ENCODE results near the gene HIRA. TPM values are rescaled to one million over a fixed set of nuclear protein-coding genes. Genes with fewer than 3 reads are reported as not detected.

The HIRA gene
- total RNA-seq, 1 experiment from 2014 or later, result 50.6 TPM

- TF ChIP-seq EZH2 (IDR thresholded peaks at IDR 0.05; ENCODE audit: borderline replicate concordance, low read depth, low read length, poor library complexity, severe bottlenecking) (no peak), CTCF (conservative IDR thresholded peaks at IDR 0.05; ENCODE audit: low read depth, low read length) (no peak)
- BruUV-seq (replicated peaks), result no TSS peak
- H3K4me3 ChIP-seq (ENCODE audit: low read depth, low read length, poor library complexity, severe bottlenecking), result no peak overlapping the region
- CTCF ChIA-PET, result no interaction called here
- no peaks in the 10 kb centered on the region for H3K4me1 ChIP-seq (ENCODE audit: insufficient read depth, low read length, poor library complexity, severe bottlenecking)
- H3K9me3 ChIP-seq (ENCODE audit: low read depth, low read length, poor library complexity, severe bottlenecking), result no peaks in the 10 kb centered on the region
- intact Hi-C loops (cut with micrococcal nuclease; ENCODE audit: unreplicated experiment), result no loop called here
- POLR2A ChIA-PET (ENCODE audit: low non-redundant PET), result no interaction called here
- no peak for DNase-seq (ENCODE audit: low spot score)
- H3K27ac ChIP-seq (ENCODE audit: low read depth, low read length, poor library complexity, severe bottlenecking), result no peak overlapping the region
- H3K27me3 ChIP-seq (replicated peaks; ENCODE audit: insufficient read depth, low read depth, low read length, poor library complexity), result no peaks in the 10 kb centered on the region
- peaks cover 43% of the 10 kb centered on the region for H3K36me3 ChIP-seq (ENCODE audit: insufficient read depth, low read length, poor library complexity, severe bottlenecking)
Observed at GRCh38 chr22:19355413-19356157, 75.9 kb downstream of the HIRA start.

- Histone ChIP-seq H3K36me3 (ENCODE audit: insufficient read depth, low read length, poor library complexity, severe bottlenecking) (peaks cover 39% of the 10 kb centered on the region), H3K27me3 (replicated peaks; ENCODE audit: insufficient read depth, low read depth, low read length, poor library complexity) (no peaks in the 10 kb centered on the region), H3K9me3 (ENCODE audit: low read depth, low read length, poor library complexity, severe bottlenecking) (no peaks in the 10 kb centered on the region), H3K4me3 (ENCODE audit: low read depth, low read length, poor library complexity, severe bottlenecking) (no peak overlapping the region), H3K4me1 (ENCODE audit: insufficient read depth, low read length, poor library complexity, severe bottlenecking) (no peaks in the 10 kb centered on the region), H3K27ac (ENCODE audit: low read depth, low read length, poor library complexity, severe bottlenecking) (no peak overlapping the region)
- BruUV-seq (replicated peaks), result no TSS peak
- intact Hi-C loops (cut with micrococcal nuclease; ENCODE audit: unreplicated experiment), result no loop called here
- CTCF ChIA-PET, result no interaction called here
- POLR2A ChIA-PET (ENCODE audit: low non-redundant PET), result interaction anchor here (0.7 kb wide), 1 partner anchor 11 kb away, joined by 3 read pairs; no protein-coding TSS in a partner anchor
- TF ChIP-seq CTCF (conservative IDR thresholded peaks at IDR 0.05; ENCODE audit: low read depth, low read length) (no peak), EZH2 (IDR thresholded peaks at IDR 0.05; ENCODE audit: borderline replicate concordance, low read depth, low read length, poor library complexity, severe bottlenecking) (no peak)
- no peak for DNase-seq (ENCODE audit: low spot score)
Observed at GRCh38 chr22:19354201-19354600, 77.3 kb downstream of the HIRA start.

- TF ChIP-seq EZH2 (IDR thresholded peaks at IDR 0.05; ENCODE audit: borderline replicate concordance, low read depth, low read length, poor library complexity, severe bottlenecking) (no peak), CTCF (conservative IDR thresholded peaks at IDR 0.05; ENCODE audit: low read depth, low read length) (no peak)
- DNase-seq (ENCODE audit: low spot score), result no peak
- BruUV-seq (replicated peaks), result no TSS peak
- no peaks in the 10 kb centered on the region for H3K4me1 ChIP-seq (ENCODE audit: insufficient read depth, low read length, poor library complexity, severe bottlenecking)
- H3K4me3 ChIP-seq (ENCODE audit: low read depth, low read length, poor library complexity, severe bottlenecking), result no peak overlapping the region
- POLR2A ChIA-PET (ENCODE audit: low non-redundant PET), result no interaction called here
- no peaks in the 10 kb centered on the region for H3K27me3 ChIP-seq (replicated peaks; ENCODE audit: insufficient read depth, low read depth, low read length, poor library complexity)
- no peak overlapping the region for H3K27ac ChIP-seq (ENCODE audit: low read depth, low read length, poor library complexity, severe bottlenecking)
- H3K9me3 ChIP-seq (ENCODE audit: low read depth, low read length, poor library complexity, severe bottlenecking), result no peaks in the 10 kb centered on the region
- intact Hi-C loops (cut with micrococcal nuclease; ENCODE audit: unreplicated experiment), result no loop called here
- peaks cover 35% of the 10 kb centered on the region for H3K36me3 ChIP-seq (ENCODE audit: insufficient read depth, low read length, poor library complexity, severe bottlenecking)
- CTCF ChIA-PET, result no interaction called here
Observed at GRCh38 chr22:19353363-19354131, 78.0 kb downstream of the HIRA start.
